Smooth muscle cell (in vitro differentiated cells): ENCODE measurements around the gene STX18. TPM values are rescaled to one million over a fixed set of nuclear protein-coding genes. Genes with fewer than 3 reads are reported as not detected.

ENCODE experiments used
- DNase-seq: peaks from one replicate; lab custom pipeline; 2025; ENCODE audit not compliant: unreplicated experiment; lab: John Stamatoyannopoulos, UW
- H2AFZ ChIP-seq: fragments of 200-600 bp; sonication (generic); 2 replicates; pipeline ENCODE4 v1.6.0; 2016; ENCODE audit warnings: antibody characterized with exemption, low read depth, mild to moderate bottlenecking
- H3F3A ChIP-seq: fragments of 200-600 bp; sonication (generic); 2 replicates; pipeline ENCODE4 v1.6.0; 2017; ENCODE audit warnings: antibody characterized with exemption, low read depth
- H3K27ac ChIP-seq: fragments of 200-600 bp; sonication (generic); 2 replicates; pipeline ENCODE4 v1.5.1; 2016; ENCODE audit warnings: low read depth, mild to moderate bottlenecking
- H3K27me3 ChIP-seq: fragments of 200-600 bp; sonication (generic); 2 replicates; pipeline ENCODE4 v1.6.1; 2016; ENCODE audit warnings: low read depth, mild to moderate bottlenecking
- H3K36me3 ChIP-seq: fragments of 200-600 bp; sonication (generic); 2 replicates; pipeline ENCODE4 v1.5.1; 2016; ENCODE audit warnings: low read depth
- H3K4me1 ChIP-seq: fragments of 200-600 bp; sonication (generic); 2 replicates; pipeline ENCODE4 v1.5.1; 2016; ENCODE audit warnings: low read depth
- H3K4me2 ChIP-seq: fragments of 200-600 bp; sonication (generic); 2 replicates; pipeline ENCODE4 v1.6.0; 2016; ENCODE audit warnings: mild to moderate bottlenecking
- H3K4me3 ChIP-seq: fragments of 200-600 bp; sonication (generic); 2 replicates; pipeline ENCODE4 v1.5.1; 2016; ENCODE audit warnings: mild to moderate bottlenecking
- H3K79me2 ChIP-seq: fragments of 200-600 bp; sonication (generic); 2 replicates; pipeline ENCODE4 v1.6.0; 2016; ENCODE audit warnings: low read depth, mild to moderate bottlenecking
- H3K9ac ChIP-seq: fragments of 200-600 bp; sonication (generic); 2 replicates; pipeline ENCODE4 v1.6.0; 2016; ENCODE audit warnings: low read depth
- H3K9me3 ChIP-seq: fragments of 200-600 bp; sonication (generic); replicated peaks from 2 replicates; pipeline ENCODE4 v1.5.1; 2016; ENCODE audit warnings: low read depth
- H4K20me1 ChIP-seq: fragments of 200-600 bp; sonication (generic); 2 replicates; pipeline ENCODE4 v1.6.0; 2016; ENCODE audit warnings: low read depth
- CTCF ChIP-seq: fragments of 200-600 bp; sonication (generic); IDR thresholded peaks from 2 replicates; pipeline ENCODE4 v1.5.1; 2017; ENCODE audit warnings: borderline replicate concordance, mild to moderate bottlenecking, antibody characterized with exemption; ENCODE audit not compliant: insufficient read depth, poor library complexity, severe bottlenecking
- WGBS: methylation state at CpG from one replicate; pipeline ENCODE4 v1.1.7; 2016; ENCODE audit warnings: low lambda C conversion rate; 5-methylcytosine and 5-hydroxymethylcytosine counted together
- polyA plus RNA-seq: library from polyadenylated mRNA; unstranded; fragments of >200 nt; fragmentation: Nextera tagmentation; extraction: Ambion mirVana; gene quantifications from 2 replicates; pipeline ENCODE4 v1.2.1, GENCODE V29; 2016
- total RNA-seq: library from RNA; depleted of rRNA; stranded (reverse); fragments of >200 nt; gene quantifications from 2 replicates; pipeline ENCODE4 v1.2.3, GENCODE V29; 2014

STX18 gene
- total and polyA plus RNA-seq, 2 experiments from 2014 or later, result 17.7 to 23.3 TPM

DNA sequence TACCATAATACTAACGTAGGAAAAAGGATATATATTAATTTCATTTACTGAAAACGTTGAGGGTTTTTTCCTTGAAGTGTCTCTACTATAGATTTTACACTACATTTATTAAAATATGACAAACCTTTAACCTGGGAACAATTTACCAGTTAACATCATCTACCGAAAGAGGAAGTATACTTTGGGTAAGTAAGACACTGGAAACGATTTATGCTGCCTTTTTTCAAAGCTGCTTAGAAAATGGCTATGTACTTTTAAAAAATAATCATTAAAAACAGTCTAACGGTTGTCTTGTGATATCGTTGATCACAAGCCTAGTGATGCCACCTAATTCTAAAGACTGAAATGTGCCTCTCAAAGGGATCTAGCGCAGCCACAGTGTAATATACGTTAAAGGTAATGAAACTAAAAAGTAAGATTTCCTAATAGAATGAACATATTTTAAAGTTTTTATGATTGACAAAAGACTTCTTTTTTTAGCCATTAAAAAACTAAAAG is 50.4 kb downstream of the STX18 start:
- 94% methylated on average over 8 of the region's 8 CpGs for WGBS
- H4K20me1 ChIP-seq, result peaks cover 73% of the 10 kb centered on the region
- no peaks in the 10 kb centered on the region for H3K9me3 ChIP-seq
- no peak overlapping the region for H3K9ac ChIP-seq
- peaks cover 6% of the 10 kb centered on the region for H3F3A ChIP-seq
- H3K4me2 ChIP-seq, result no peak overlapping the region
- H3K27me3 ChIP-seq, result no peaks in the 10 kb centered on the region
- no peak overlapping the region for H3K4me3 ChIP-seq
- H2AFZ ChIP-seq, result no peak overlapping the region
- DNase-seq, result no peak
- no peaks in the 10 kb centered on the region for H3K36me3 ChIP-seq
- no peak overlapping the region for H3K27ac ChIP-seq
- peaks cover 4% of the 10 kb centered on the region for H3K4me1 ChIP-seq
- no peak for TF ChIP-seq CTCF
- peaks cover 31% of the 10 kb centered on the region for H3K79me2 ChIP-seq

DNA sequence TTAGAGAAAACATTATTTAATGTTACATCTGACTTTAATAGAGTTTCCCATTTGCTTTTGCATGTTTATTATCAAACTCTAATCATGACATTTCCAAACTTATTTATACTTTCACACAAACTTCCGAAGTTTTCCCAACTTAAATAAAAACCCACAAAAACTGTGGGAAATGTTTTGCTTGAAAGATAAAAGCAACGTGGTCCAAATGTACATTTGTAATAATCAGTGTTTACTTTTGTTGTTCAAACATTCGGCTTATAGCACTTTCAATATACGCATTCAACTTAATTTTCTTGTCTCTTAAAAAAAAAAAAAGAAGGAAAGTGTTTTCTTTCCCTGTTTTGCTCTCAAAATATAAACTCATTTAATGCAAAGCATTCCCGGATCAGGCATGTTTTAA is 51.0 kb downstream of the STX18 start:
- 65% methylated on average over 5 of the region's 5 CpGs for WGBS
- H3F3A ChIP-seq, result peaks cover 6% of the 10 kb centered on the region
- no peaks in the 10 kb centered on the region for H3K9me3 ChIP-seq
- no peak overlapping the region for H3K27ac ChIP-seq
- no peak for TF ChIP-seq CTCF
- DNase-seq, result no peak
- no peaks in the 10 kb centered on the region for H3K36me3 ChIP-seq
- H3K9ac ChIP-seq, result no peak overlapping the region
- peak overlapping the region; percentile 3 for H3K4me3 ChIP-seq
- peaks cover 31% of the 10 kb centered on the region for H3K79me2 ChIP-seq
- no peaks in the 10 kb centered on the region for H3K27me3 ChIP-seq
- H3K4me1 ChIP-seq, result peaks cover 4% of the 10 kb centered on the region
- no peak overlapping the region for H3K4me2 ChIP-seq
- H4K20me1 ChIP-seq, result peaks cover 71% of the 10 kb centered on the region
- H2AFZ ChIP-seq, result no peak overlapping the region

DNA sequence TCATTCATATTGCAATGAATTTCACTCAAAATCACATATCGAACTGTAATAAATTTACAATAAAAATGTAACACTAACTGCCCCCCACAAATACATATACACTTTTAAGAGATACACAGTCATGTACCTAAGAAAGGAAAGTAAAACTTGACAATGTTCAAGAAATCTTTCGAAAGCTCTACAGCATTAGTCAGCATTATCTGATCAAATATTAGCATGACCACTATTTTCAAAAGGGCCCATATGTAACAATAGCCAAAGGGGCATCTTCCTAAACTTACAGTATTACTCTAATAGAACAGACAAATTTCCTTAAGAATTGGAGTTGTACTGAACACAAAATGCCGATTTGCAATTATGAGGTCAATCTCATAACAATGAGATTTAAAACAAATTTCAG is 51.8 kb downstream of the STX18 start:
- Histone ChIP-seq H4K20me1 (peaks cover 71% of the 10 kb centered on the region), H3F3A (peaks cover 6% of the 10 kb centered on the region), H3K27ac (no peak overlapping the region), H2AFZ (no peak overlapping the region), H3K4me2 (no peak overlapping the region), H3K4me3 (no peak overlapping the region), H3K27me3 (no peaks in the 10 kb centered on the region), H3K79me2 (peaks cover 31% of the 10 kb centered on the region), H3K36me3 (no peaks in the 10 kb centered on the region), H3K9ac (no peak overlapping the region), H3K9me3 (no peaks in the 10 kb centered on the region), H3K4me1 (peaks cover 4% of the 10 kb centered on the region)
- WGBS, result 88% methylated on average over 3 of the region's 3 CpGs
- TF ChIP-seq CTCF, result no peak
- no peak for DNase-seq
